GM12878 (cell line): Measurements from ENCODE around the gene CCDC87. TPM values are rescaled to one million over a fixed set of nuclear protein-coding genes. Genes with fewer than 3 reads are reported as not detected.

Experiments
- ATAC-seq: fragments of 200-7000 bp; cut with Tn5 transposase; 3 replicates; pipeline ENCODE4 v1.9.1; 2020; ENCODE audit warnings: mild to moderate bottlenecking, moderate library complexity
- BruUV-seq: library from RNA; stranded (reverse); fragments of 400-500 nt; replicated peaks from 2 replicates; lab custom pipeline; 2021; lab: Mats Ljungman, UMichigan
- CTCF ChIA-PET: fragments of 300-600 bp; sonication (Branson Sonifier 250); formaldehyde crosslinking; extraction: SDS; loops from one replicate; lab custom pipeline; 2021; ENCODE audit warnings: inconsistent platforms; lab: Yijun Ruan, JAX
- POLR2A ChIA-PET: fragments of 350-600 bp; formaldehyde crosslinking; extraction: SDS; loops from one replicate; lab custom pipeline; 2021; ENCODE audit warnings: inconsistent platforms; lab: Charles Lee
- RAD21 ChIA-PET: fragments of 300-600 bp; sonication (Branson Sonifier 250); formaldehyde crosslinking; loops from one replicate; lab custom pipeline; 2023; ENCODE audit warnings: antibody characterized with exemption; ENCODE audit not compliant: unreplicated experiment; lab: Charles Lee
- SMC1A ChIA-PET: fragments of 300-600 bp; sonication (Branson Sonifier 250); formaldehyde crosslinking; loops from one replicate; lab custom pipeline; 2023; ENCODE audit not compliant: unreplicated experiment, uncharacterized antibody; lab: Charles Lee
- DNase-seq: peaks from one replicate; pipeline ENCODE4 v3.0.0-alpha.2; 2011; ENCODE audit warnings: low read depth, low spot score
- FAIRE-seq: peaks from 3 replicates; lab custom pipeline; 2011; peaks lifted over from hg19 to GRCh38; lab: Jason Lieb, UNC
- H2AFZ ChIP-seq: 2 replicates; pipeline ENCODE4 v1.6.0; 2011; ENCODE audit warnings: low read depth, low read length, control low read depth; ENCODE audit not compliant: control insufficient read depth
- H3K27ac ChIP-seq: 2 replicates; pipeline ENCODE4 v1.5.1; 2011; ENCODE audit warnings: control low read depth; ENCODE audit not compliant: control insufficient read depth, insufficient read depth
- H3K27me3 ChIP-seq, 2 experiments: replicated peaks in 1 of 2; 2 replicates each; pipeline versions ENCODE4 v1.6.0 to v1.6.1; 2011; ENCODE audit warnings: low read length in 1 of 2; ENCODE audit not compliant: control insufficient read depth in 2 of 2, insufficient read depth in 2 of 2
- H3K36me3 ChIP-seq, 2 experiments: 2 replicates each; pipeline ENCODE4 v1.5.1; 2011; ENCODE audit warnings: low read length in 1 of 2; ENCODE audit not compliant: control insufficient read depth in 2 of 2, insufficient read depth in 2 of 2
- H3K4me1 ChIP-seq: 2 replicates; pipeline ENCODE4 v1.6.1; 2011; ENCODE audit warnings: mild to moderate bottlenecking, low read length, moderate library complexity, mixed read lengths; ENCODE audit not compliant: control insufficient read depth, insufficient read depth
- H3K4me2 ChIP-seq: 2 replicates; pipeline ENCODE4 v1.6.0; 2011; ENCODE audit warnings: control low read depth; ENCODE audit not compliant: control insufficient read depth, insufficient read depth
- H3K4me3 ChIP-seq: fragments of 200-600 bp; sonication (generic); 2 replicates; pipeline ENCODE4 v1.5.1; 2016
- H3K79me2 ChIP-seq: 2 replicates; pipeline ENCODE4 v1.6.0; 2011; ENCODE audit warnings: low read length; ENCODE audit not compliant: control insufficient read depth, insufficient read depth
- H3K9ac ChIP-seq: 2 replicates; pipeline ENCODE4 v1.8.0; 2011; ENCODE audit warnings: low read length, control low read depth, mixed read lengths; ENCODE audit not compliant: control insufficient read depth, insufficient read depth
- H3K9me3 ChIP-seq: replicated peaks from 3 replicates; pipeline ENCODE4 v1.5.1; 2011; ENCODE audit warnings: mild to moderate bottlenecking, low read length; ENCODE audit not compliant: control insufficient read depth, insufficient read depth
- H4K20me1 ChIP-seq: 2 replicates; pipeline ENCODE4 v1.6.0; 2011; ENCODE audit not compliant: control insufficient read depth, insufficient read depth
- HDGF ChIP-seq: fragments of 450-650 bp; IDR thresholded peaks from 2 replicates; pipeline ENCODE4 v1.6.1; 2016; ENCODE audit warnings: antibody characterized with exemption
- KAT2A ChIP-seq: conservative IDR thresholded peaks from 2 replicates; pipeline ENCODE4 v1.6.1; 2011; ENCODE audit warnings: low read depth, low read length; ENCODE audit not compliant: control insufficient read depth
- POLR2AphosphoS5 ChIP-seq: IDR thresholded peaks from 2 replicates; pipeline ENCODE4 v1.6.1; 2011; ENCODE audit warnings: mild to moderate bottlenecking, low read length, inconsistent platforms
- RAD21 ChIP-seq: IDR thresholded peaks from 2 replicates; pipeline ENCODE4 v1.6.1; 2011; ENCODE audit warnings: mild to moderate bottlenecking, low read depth, low read length, moderate library complexity; ENCODE audit not compliant: insufficient read depth
- SPI1 ChIP-seq: IDR thresholded peaks from 2 replicates; pipeline ENCODE4 v1.6.1; 2011; ENCODE audit warnings: low read depth, mild to moderate bottlenecking, low read length, moderate library complexity, borderline replicate concordance; ENCODE audit not compliant: insufficient read depth
- ZNF622 ChIP-seq: fragments of 450-650 bp; IDR thresholded peaks from 2 replicates; pipeline ENCODE4 v1.6.1; 2017; ENCODE audit warnings: mild to moderate bottlenecking, inconsistent platforms
- WGBS: methylation state at CpG from one replicate; pipeline ENCODE4 v1.1.6; 2016; ENCODE audit warnings: low lambda C conversion rate; ENCODE audit not compliant: insufficient replicate concordance, insufficient coverage; ENCODE audit errors: missing lambda C conversion rate; 5-methylcytosine and 5-hydroxymethylcytosine counted together
- in situ Hi-C: fragments of 300-500 bp; cut with MboI; formaldehyde crosslinking; loops from 9 replicates; pipeline ENCODE4 v1.14.3; 2018; ENCODE audit warnings: mixed read lengths
- intact Hi-C: fragments of 100-400 bp; cut with micrococcal nuclease; formaldehyde crosslinking; loops from one replicate; pipeline ENCODE4 v1.14.2; 2022; ENCODE audit not compliant: unreplicated experiment
- polyA plus RNA-seq, 11 experiments: library from polyadenylated mRNA; depleted of rRNA in 4 of 11; unstranded in 6 of 11; stranded (reverse) in 5 of 11; fragments of >200 nt; fragmentation: Nextera tagmentation in 4 of 11; fragmentation: Illumina TruSeq in 1 of 11; extraction: Ambion mirVana in 4 of 11; extraction: Trizol in 1 of 11; gene quantifications; 1 replicate in 1 of 11; 2 replicates in 10 of 11; pipeline versions ENCODE4 v1.2.1 to v1.2.3, GENCODE V29; 2011 to 2016; ENCODE audit warnings: inconsistent platforms in 2 of 11, missing spikeins in 2 of 11, low read depth in 1 of 11
- total RNA-seq, 4 experiments: library from RNA; depleted of rRNA in 3 of 4; stranded (reverse); fragments of >200 nt in 3 of 4; fragmentation: Illumina TruSeq in 1 of 4; extraction: Trizol in 1 of 4; gene quantifications; 2 replicates each; pipeline versions ENCODE4 v1.2.1 to v1.2.3, GENCODE V29; 2013 to 2021
- TF ChIP-seq, protein P1 (sequence below): fragments of 450-650 bp; formaldehyde crosslinking; IDR thresholded peaks from 2 replicates; pipeline ENCODE4 v1.5.0; 2022; ENCODE audit warnings: mild to moderate bottlenecking, missing genetic modification characterization

The CCDC87 gene
- total and polyA plus RNA-seq, 10 of the 15 experiments (the other 5 are each of a cell fraction or from before 2014, with no cell fraction given) = 0.02 to 0.17 (median 0.09) TPM; not detected in 3

DNA sequence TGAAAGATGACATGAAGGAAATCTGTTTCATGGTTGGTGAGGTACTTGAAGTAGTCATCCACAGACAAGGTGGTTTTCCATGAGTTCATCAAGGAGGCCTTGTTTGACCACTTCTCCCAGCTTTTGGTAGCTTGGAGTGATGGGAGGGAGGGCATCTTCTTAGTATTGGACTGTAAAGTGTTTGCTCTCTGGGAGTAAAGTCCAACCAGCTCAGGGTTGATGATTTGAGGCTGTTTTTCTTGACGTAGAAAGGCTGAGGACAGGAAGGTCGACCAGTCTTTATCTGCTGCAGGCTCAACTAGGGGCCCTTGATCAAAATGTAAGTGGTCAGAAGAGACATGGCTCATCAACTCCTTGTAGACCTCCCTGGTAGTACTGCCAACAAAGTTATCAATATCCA, 1.7 kb downstream of the CCDC87 start:
- BruUV-seq = no TSS peak
- no peak for TF ChIP-seq SPI1
- no peaks in the 10 kb centered on the region for H4K20me1 ChIP-seq
- peaks cover 13% of the 10 kb centered on the region for H3K4me1 ChIP-seq
- H3K79me2 ChIP-seq = peaks cover 22% of the 10 kb centered on the region
- no peak overlapping the region for H3K4me2 ChIP-seq
- intact Hi-C loops (loop anchor here (5.0 kb wide), 1 partner anchor 86 kb away; the partner anchor contains the start of gene RBM4B), in situ Hi-C loops (no loop called here)
- RAD21 ChIA-PET = interaction anchor here (0.9 to 3.3 kb wide), 4 partner anchors 26 to 87 kb away, joined by 3 to 27 read pairs (median 4); partner anchors contain the start of gene RBM4B
- no peaks in the 10 kb centered on the region for H3K9me3 ChIP-seq
- H3K4me3 ChIP-seq = no peak overlapping the region
- SMC1A ChIA-PET = interaction anchor here (1.2 to 4.2 kb wide), 5 partner anchors 11 to 87 kb away, joined by 4 to 13 read pairs (median 7); partner anchors contain the start of genes RBM14 and RBM4B
- ATAC-seq (no peak), FAIRE-seq (no peak), DNase-seq (no peak)
- H3K36me3 ChIP-seq = no peaks in the 10 kb centered on the region
- POLR2A ChIA-PET = interaction anchor here (1.0 to 6.9 kb wide), 3 partner anchors 20 to 86 kb away, joined by 3 to 60 read pairs (median 26); partner anchors contain the start of genes RBM14 and RBM4B
- WGBS = 21% methylated on average over 2 of the region's 2 CpGs
- H3K27me3 ChIP-seq = no peaks in the 10 kb centered on the region
- H2AFZ ChIP-seq = no peak overlapping the region
- H3K27ac ChIP-seq = no peak overlapping the region
- no peak overlapping the region for H3K9ac ChIP-seq
- CTCF ChIA-PET = interaction anchor here (1.2 to 7.7 kb wide), 7 partner anchors 10 to 87 kb away, joined by 3 to 75 read pairs (median 10); partner anchors contain the start of genes RBM4 and RBM4B

DNA sequence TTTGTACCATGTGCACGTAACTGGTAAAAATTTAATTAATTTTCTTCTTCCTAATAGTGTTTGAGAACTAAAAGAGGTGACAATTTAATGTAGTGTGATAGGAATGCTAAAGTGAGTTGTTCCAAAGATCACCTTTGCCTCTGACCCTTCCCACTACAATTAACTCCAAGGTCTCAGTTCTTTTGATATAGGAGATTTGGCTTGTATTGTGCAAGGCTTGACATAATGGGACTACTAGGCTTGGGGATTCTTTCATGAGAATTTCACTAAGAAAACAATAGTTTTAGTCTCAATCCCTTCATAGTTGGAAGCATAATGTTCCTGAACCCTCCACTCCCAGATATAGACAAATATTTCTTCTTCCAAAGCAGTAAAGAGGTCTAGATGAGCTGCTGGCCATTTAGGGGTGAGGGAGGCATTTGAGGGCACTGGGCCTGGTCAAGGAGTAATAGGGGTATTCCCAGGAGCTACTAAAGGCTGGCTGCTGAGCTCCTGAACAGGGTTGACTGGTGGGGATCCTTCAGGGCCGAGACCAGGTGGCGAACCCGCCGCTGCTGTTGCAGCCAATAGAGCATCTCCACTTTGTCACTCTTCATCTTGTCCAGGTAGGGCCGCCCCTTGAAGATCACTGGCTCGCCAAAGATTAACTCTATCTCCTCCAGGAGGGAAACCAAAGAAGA, 2.7 kb downstream of the CCDC87 start:
- Histone ChIP-seq H3K9me3 (no peaks in the 10 kb centered on the region), H4K20me1 (no peaks in the 10 kb centered on the region), H3K9ac (no peak overlapping the region), H3K4me1 (peaks cover 13% of the 10 kb centered on the region), H3K36me3 (no peaks in the 10 kb centered on the region), H3K4me3 (no peak overlapping the region), H3K79me2 (peaks cover 16% of the 10 kb centered on the region), H2AFZ (no peak overlapping the region), H3K27me3 (no peaks in the 10 kb centered on the region), H3K4me2 (no peak overlapping the region), H3K27ac (no peak overlapping the region)
- in situ Hi-C loops (no loop called here), intact Hi-C loops (loop anchor here (5.0 kb wide), 1 partner anchor 87 kb away; the partner anchor contains the start of gene RBM4B)
- RAD21 ChIA-PET = interaction anchor here (0.6 to 2.2 kb wide), 4 partner anchors 29 to 88 kb away, joined by 3 to 9 read pairs (median 6); partner anchors contain the start of gene RBM4B
- FAIRE-seq = no peak
- BruUV-seq = no TSS peak
- SMC1A ChIA-PET = interaction anchor here (1.2 to 2.1 kb wide), 3 partner anchors 10 to 88 kb away, joined by 4 to 8 read pairs (median 4); partner anchors contain the start of gene RBM4B
- 65% methylated on average over 7 of the region's 7 CpGs for WGBS
- POLR2A ChIA-PET = interaction anchor here (0.6 to 6.8 kb wide), 5 partner anchors 8 to 87 kb away, joined by 3 to 26 read pairs (median 4); partner anchors contain the start of gene RBM4B
- ATAC-seq = no peak
- no peak for TF ChIP-seq KAT2A
- TF ChIP-seq POLR2AphosphoS5 = no peak
- no peak for TF ChIP-seq RAD21
- TF ChIP-seq ZNF622 = no peak
- TF ChIP-seq, protein P1, sequence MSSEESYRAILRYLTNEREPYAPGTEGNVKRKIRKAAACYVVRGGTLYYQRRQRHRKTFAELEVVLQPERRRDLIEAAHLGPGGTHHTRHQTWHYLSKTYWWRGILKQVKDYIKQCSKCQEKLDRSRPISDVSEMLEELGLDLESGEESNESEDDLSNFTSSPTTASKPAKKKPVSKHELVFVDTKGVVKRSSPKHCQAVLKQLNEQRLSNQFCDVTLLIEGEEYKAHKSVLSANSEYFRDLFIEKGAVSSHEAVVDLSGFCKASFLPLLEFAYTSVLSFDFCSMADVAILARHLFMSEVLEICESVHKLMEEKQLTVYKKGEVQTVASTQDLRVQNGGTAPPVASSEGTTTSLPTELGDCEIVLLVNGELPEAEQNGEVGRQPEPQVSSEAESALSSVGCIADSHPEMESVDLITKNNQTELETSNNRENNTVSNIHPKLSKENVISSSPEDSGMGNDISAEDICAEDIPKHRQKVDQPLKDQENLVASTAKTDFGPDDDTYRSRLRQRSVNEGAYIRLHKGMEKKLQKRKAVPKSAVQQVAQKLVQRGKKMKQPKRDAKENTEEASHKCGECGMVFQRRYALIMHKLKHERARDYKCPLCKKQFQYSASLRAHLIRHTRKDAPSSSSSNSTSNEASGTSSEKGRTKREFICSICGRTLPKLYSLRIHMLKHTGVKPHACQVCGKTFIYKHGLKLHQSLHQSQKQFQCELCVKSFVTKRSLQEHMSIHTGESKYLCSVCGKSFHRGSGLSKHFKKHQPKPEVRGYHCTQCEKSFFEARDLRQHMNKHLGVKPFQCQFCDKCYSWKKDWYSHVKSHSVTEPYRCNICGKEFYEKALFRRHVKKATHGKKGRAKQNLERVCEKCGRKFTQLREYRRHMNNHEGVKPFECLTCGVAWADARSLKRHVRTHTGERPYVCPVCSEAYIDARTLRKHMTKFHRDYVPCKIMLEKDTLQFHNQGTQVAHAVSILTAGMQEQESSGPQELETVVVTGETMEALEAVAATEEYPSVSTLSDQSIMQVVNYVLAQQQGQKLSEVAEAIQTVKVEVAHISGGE (CRISPR knock-in tag) = no peak
- no peak for TF ChIP-seq HDGF
- CTCF ChIA-PET = interaction anchor here (0.7 to 7.7 kb wide), 7 partner anchors 10 to 181 kb away, joined by 3 to 75 read pairs (median 3); partner anchors contain the start of genes RBM4 and RBM4B
- DNase-seq = no peak
